SK-N-MC (cell line): ENCODE measurements around the gene APOE.

ENCODE experiments used
- EZH2 ChIP-seq: fragments of 200-600 bp; sonication (generic); IDR thresholded peaks from one replicate; pipeline ENCODE4 v1.6.1; 2017; ENCODE audit warnings: antibody characterized with exemption
- POLR2AphosphoS5 ChIP-seq: IDR thresholded peaks from 2 replicates; pipeline ENCODE4 v1.6.1; 2012; ENCODE audit warnings: mild to moderate bottlenecking, low read depth, low read length, borderline replicate concordance

DNA sequence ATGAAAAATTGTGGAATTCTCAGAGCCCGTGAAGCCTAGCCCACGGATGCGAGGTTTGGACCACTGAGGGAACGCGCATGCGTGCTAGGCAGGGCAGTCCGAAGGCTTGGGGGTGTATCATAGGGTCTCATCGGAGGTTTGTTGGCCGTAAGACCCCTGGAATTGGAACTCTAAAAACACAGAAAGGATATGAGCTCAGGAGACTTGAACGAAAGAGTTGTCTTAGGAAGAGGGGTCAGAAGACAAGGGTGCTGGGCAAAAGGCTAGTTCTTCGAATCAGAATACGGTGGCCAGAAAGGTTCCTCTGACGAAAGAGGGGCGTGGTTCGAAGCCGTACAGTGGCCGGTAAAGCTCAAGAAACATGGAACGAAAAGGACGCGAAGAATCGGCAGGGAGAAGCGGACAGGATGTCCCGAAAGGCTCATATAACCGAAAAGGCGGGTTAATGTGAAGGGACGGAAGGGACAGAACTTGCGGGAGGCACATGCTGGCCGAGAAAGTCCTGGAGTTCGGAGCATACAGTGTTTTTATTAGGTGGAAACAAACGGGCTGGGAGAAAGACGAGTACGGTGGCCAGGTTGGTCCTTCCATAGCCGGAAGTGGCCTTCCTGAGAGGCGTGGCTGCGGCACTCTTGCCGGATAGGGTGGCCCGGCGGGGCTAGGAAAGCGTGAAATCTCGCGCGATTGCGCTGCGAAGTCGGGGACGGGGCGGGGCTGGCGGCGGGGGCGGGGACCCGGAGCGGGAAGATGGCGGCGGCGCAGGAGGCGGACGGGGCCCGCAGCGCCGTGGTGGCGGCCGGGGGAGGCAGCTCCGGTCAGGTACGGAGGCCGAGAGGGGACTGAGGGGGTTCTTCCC is 49.3 kb downstream of the APOE start, which contains the start of gene CLPTM1:
- TF ChIP-seq EZH2 (no peak), POLR2AphosphoS5 (peak; percentile 93)
